Pancreas (tissue), 10 donors: ENCODE measurements around the gene GASK1B. TPM values are rescaled to one million over a fixed set of nuclear protein-coding genes. Genes with fewer than 3 reads are reported as not detected.

Experiments
- ATAC-seq, 4 donors: fragments of 200-7000 bp; cut with Tn5 transposase; one replicate each; pipeline versions ENCODE4 v1.8.0 to v1.9.1; 2020; ENCODE audit warnings: mild to moderate bottlenecking in 4 of 4, moderate library complexity in 4 of 4
- DNase-seq, 6 donors: peaks; one replicate each; pipeline ENCODE4 v3.0.0-alpha.2; 2020
- FAIRE-seq: peaks from 2 replicates; lab custom pipeline; 2012; peaks lifted over from hg19 to GRCh38; lab: Jason Lieb, UNC
- H3K27ac ChIP-seq, 4 donors: fragments of 200-600 bp; sonication (generic); 1 replicate in 3 of 4; 2 replicates in 1 of 4; pipeline versions ENCODE4 v1.5.0 to v1.8.0; 2020
- H3K27me3 ChIP-seq, 4 donors: fragments of 200-600 bp; one replicate each; pipeline ENCODE4 v1.8.0; 2021
- H3K36me3 ChIP-seq, 3 donors: fragments of 200-600 bp; sonication (generic) in 1 of 3; one replicate each; pipeline versions ENCODE4 v1.5.0 to v1.8.0; 2020 to 2021
- H3K4me1 ChIP-seq, 3 donors: fragments of 200-600 bp; one replicate each; pipeline ENCODE4 v1.8.0; 2021
- H3K4me3 ChIP-seq, 4 donors: fragments of 200-600 bp; sonication (generic) in 2 of 4; one replicate each; pipeline versions ENCODE4 v1.5.0 to v1.8.0; 2020 to 2021
- H3K9me3 ChIP-seq, 4 donors: fragments of 200-600 bp; one replicate each; pipeline ENCODE4 v1.8.0; 2021
- WGBS, 2 donors: extraction: QIAGEN DNeasy Blood & Tissue Kit; methylation state at CpG; one replicate each; pipeline ENCODE4 v1.1.7; 2013; 5-methylcytosine and 5-hydroxymethylcytosine counted together
- intact Hi-C, 3 donors: fragments of 100-400 bp; cut with DNase I; formaldehyde crosslinking; loops; one replicate each; pipeline versions ENCODE4 v1.11.1 to v1.14.2; 2022
- polyA plus RNA-seq, 2 donors: library from polyadenylated mRNA; stranded (reverse); fragments of 200-250 nt; gene quantifications; one replicate each; pipeline ENCODE4 v1.2.3, GENCODE V29; 2013
- total RNA-seq, 6 donors: library from RNA; stranded (reverse); fragmentation: NEBNext Ultra II Directional in 4 of 6; extraction: Animal tissue kit (Norgen Biotek cat#: 25700) in 4 of 6; gene quantifications; one replicate each; pipeline versions ENCODE4 v1.2.1 to v1.2.4, GENCODE V29; 2021 to 2023
- TF ChIP-seq, protein P1 (sequence below), 4 donors: fragments of 200-600 bp; sonication (generic) in 3 of 4; IDR thresholded peaks; one replicate each; pipeline versions ENCODE4 v1.5.0 to v1.8.0; 2021; ENCODE audit warnings: antibody characterized with exemption in 4 of 4
- donor health status: healthy with polysubstance abuse.
- donor health status: DM: no; HTN: no; CAD: no; lungs with moderate emphysema.
- donor health status: DM: no; HTN: no; CAD: no.
- donor health status: control.
- donor health status: control.
- donor health status: Bipolar disorder and iron deficiency.
- donor health status: DM: yes; HTN: yes; CAD: no.
- donor health status: DM: no; HTN: no; CAD: no.
- donor health status: DM: no; HTN: no; CAD: no.
- donor health status: DM: yes; HTN: yes; CAD: no.

GASK1B gene
- total and polyA plus RNA-seq, 8 donors = 1.4 to 27.7 (median 3.5) TPM

DNA sequence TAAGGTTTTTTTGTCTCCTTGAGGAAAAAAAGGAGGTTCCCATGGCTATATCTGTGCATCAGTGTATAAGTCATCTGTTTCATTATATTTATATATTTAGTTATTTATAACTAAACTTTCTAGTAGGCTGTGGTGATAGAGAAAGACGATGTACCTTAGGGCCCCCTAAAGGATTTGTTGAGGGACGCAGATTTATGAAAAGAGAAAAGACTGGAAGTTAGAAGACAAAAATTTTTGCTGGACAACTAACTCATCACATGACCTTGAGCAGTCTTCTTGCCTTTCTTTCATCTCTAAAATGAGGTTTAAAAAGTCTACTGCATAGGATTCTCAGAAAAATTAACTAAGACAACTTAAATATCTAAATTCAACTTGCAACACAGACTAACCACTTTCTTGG lies 6.1 kb downstream of the GASK1B start:
- DNase-seq = no peak
- Histone ChIP-seq H3K9me3 (no peaks in the 10 kb centered on the region), H3K4me1 (peaks cover 0 to 9% (median 3%) of the 10 kb centered on the region in 3 donors), H3K27me3 (no peaks in the 10 kb centered on the region), H3K4me3 (no peak overlapping the region), H3K36me3 (no peaks in the 10 kb centered on the region), H3K27ac (no peak overlapping the region)
- TF ChIP-seq, protein P1, sequence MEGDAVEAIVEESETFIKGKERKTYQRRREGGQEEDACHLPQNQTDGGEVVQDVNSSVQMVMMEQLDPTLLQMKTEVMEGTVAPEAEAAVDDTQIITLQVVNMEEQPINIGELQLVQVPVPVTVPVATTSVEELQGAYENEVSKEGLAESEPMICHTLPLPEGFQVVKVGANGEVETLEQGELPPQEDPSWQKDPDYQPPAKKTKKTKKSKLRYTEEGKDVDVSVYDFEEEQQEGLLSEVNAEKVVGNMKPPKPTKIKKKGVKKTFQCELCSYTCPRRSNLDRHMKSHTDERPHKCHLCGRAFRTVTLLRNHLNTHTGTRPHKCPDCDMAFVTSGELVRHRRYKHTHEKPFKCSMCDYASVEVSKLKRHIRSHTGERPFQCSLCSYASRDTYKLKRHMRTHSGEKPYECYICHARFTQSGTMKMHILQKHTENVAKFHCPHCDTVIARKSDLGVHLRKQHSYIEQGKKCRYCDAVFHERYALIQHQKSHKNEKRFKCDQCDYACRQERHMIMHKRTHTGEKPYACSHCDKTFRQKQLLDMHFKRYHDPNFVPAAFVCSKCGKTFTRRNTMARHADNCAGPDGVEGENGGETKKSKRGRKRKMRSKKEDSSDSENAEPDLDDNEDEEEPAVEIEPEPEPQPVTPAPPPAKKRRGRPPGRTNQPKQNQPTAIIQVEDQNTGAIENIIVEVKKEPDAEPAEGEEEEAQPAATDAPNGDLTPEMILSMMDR (IDR thresholded peaks at IDR 0.05) = no peak
- intact Hi-C loops = no loop called here
- FAIRE-seq = no peak
- 59 to 60% methylated on average over 2 of the region's 2 CpGs for WGBS, 2 donors
- no peak for ATAC-seq

DNA sequence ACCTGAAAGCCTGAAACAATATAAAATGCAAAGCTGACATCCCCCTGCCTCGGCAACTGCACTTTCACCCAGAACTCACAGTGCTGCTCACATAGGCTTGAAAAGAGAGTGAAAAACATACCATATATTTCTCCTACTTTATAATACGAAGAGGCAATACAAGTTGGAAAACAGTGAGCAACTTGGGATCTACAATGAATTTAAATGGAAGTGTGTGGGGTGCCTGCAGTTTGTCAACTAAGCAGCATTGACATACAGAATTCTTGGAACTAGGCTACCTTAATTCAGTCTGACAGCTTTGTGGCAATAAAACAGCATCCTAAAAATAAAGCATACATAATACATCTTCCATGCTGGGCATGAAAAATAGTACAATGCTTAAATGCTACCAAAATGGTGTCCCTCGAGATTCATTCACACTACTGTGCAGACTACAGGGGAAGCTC lies 8.0 kb downstream of the GASK1B start:
- no peak overlapping the region for H3K4me3 ChIP-seq
- no peaks in the 10 kb centered on the region for H3K27me3 ChIP-seq
- H3K4me1 ChIP-seq = peaks cover 0 to 9% (median 0%) of the 10 kb centered on the region in 3 donors
- no peak for FAIRE-seq
- TF ChIP-seq, protein P1 (IDR thresholded peaks at IDR 0.05) = no peak
- H3K27ac ChIP-seq = no peak overlapping the region
- no peak for DNase-seq
- 64 to 65% methylated on average over 3 of the region's 3 CpGs for WGBS, 2 donors
- no peaks in the 10 kb centered on the region for H3K36me3 ChIP-seq
- no peaks in the 10 kb centered on the region for H3K9me3 ChIP-seq
- intact Hi-C loops = no loop called here
- ATAC-seq = no peak

DNA sequence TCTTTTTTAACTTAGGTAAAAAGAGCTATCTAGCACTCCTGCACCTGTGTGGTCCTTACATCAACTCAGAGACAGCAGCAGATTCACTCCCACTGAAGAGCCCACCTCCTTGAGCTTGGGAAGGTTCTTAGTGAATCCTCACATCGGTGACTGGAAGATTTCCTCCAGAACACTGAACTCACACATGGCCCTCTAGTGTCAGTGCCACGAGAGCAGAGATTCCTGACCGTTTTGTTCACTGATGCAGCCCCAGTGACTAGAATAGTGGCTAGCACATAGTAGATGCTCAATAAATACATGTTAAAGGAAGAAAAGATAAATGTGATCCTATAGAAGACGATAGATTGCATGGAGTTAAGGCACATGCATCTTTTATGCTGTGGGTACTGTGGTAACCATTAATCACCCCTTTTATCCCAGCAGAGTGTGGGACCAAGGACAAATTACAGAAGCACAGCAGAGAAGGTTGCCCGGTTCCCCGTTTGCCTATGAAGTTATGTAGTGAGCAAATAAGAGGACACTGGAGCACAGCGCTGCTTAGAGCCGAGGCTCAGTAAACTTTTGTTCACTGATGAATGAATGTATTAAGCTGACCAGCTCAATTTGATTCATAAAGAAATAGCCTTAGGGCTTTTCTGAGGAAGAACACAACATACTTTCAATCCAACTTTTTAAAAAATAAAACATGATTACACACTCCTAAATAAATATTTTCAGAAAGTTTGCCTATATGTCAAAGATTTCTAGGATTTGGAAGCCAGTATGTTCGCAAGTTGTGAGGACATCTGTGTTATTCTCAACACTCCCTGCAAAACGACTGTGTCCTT lies 8.7 kb downstream of the GASK1B start:
- DNase-seq = no peak
- peaks cover 0 to 9% (median 0%) of the 10 kb centered on the region in 3 donors for H3K4me1 ChIP-seq
- no peaks in the 10 kb centered on the region for H3K27me3 ChIP-seq
- H3K27ac ChIP-seq = no peak overlapping the region
- peak in 2 of 4 donors; percentile 25 to 40 for ATAC-seq
- H3K9me3 ChIP-seq = no peaks in the 10 kb centered on the region
- no peaks in the 10 kb centered on the region for H3K36me3 ChIP-seq
- WGBS, 2 donors = 40% methylated on average over 10 of the region's 10 CpGs
- H3K4me3 ChIP-seq = no peak overlapping the region
- TF ChIP-seq, protein P1 (IDR thresholded peaks at IDR 0.05) = no peak
- no peak for FAIRE-seq
- intact Hi-C loops = no loop called here

DNA sequence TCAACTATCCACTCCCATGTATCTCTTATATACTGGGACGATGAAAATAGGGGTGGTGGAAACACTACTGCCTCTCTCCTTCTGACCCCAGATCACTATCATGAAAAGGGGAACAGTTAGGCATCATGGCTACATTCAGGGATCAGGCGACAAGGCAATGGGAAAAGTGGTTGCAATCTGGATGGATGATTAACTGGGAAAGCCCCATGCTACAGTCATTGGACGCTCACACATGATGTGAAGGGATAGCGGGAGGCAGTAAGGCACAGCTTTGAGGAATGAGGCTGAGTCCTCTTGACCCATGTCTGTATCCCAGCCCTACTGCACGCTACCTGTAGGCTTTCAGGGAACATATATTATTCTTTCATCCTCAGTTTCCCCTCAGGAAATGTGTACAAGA lies 10.2 kb downstream of the GASK1B start:
- H3K9me3 ChIP-seq = no peaks in the 10 kb centered on the region
- 83 to 87% methylated on average over 5 of the region's 5 CpGs for WGBS, 2 donors
- DNase-seq = no peak
- peaks cover 0 to 13% (median under 1%) of the 10 kb centered on the region in 3 donors for H3K4me1 ChIP-seq
- no peak overlapping the region for H3K27ac ChIP-seq
- no peak overlapping the region for H3K4me3 ChIP-seq
- H3K27me3 ChIP-seq = no peaks in the 10 kb centered on the region
- TF ChIP-seq, protein P1 (IDR thresholded peaks at IDR 0.05) = no peak
- peak in 2 of 4 donors; percentile 32 to 46 for ATAC-seq
- no peak for FAIRE-seq
- H3K36me3 ChIP-seq = no peaks in the 10 kb centered on the region
- intact Hi-C loops = no loop called here
